Erythroblast (primary cell): ENCODE data around the gene GRM7.

Source experiments
- GATA1 ChIP-seq: IDR thresholded peaks from 2 replicates; pipeline ENCODE4 v1.6.1; 2011; ENCODE audit warnings: low read depth, mild to moderate bottlenecking, control low read depth, low read length, moderate library complexity
- POLR2A ChIP-seq: IDR thresholded peaks from 2 replicates; pipeline ENCODE4 v1.6.1; 2011; ENCODE audit warnings: mild to moderate bottlenecking, low read length

- no peak for TF ChIP-seq POLR2A
- TF ChIP-seq GATA1 = no peak
These were observed 350.8 kb downstream of the GRM7 start for GRCh38 chr3:7211740-7212139.
